Measurements from ENCODE around the gene OTUB1. TPM values are rescaled to one million over a fixed set of nuclear protein-coding genes. Genes with fewer than 3 reads are reported as not detected.
"Not testable (repeated sequence)": the region's sequence is repeated elsewhere in the genome, so short reads cannot be mapped to it uniquely, and the experiment has no call there.

The OTUB1 gene
- total RNA-seq, 1 experiment from 2014 or later = 119 TPM

GRCh38 chr11:63958008-63958407, 28.2 kb upstream of the OTUB1 start:
- Histone ChIP-seq H3F3A (ENCODE audit: insufficient read depth, low read depth) (no peaks in the 10 kb centered on the region; the same call in 1 of the 2 replicates), H3K27me3 (ENCODE audit: insufficient read depth, low read depth) (no peaks in the 10 kb centered on the region), H4K20me1 (ENCODE audit: insufficient read depth) (peaks cover 10% of the 10 kb centered on the region; the same call in 1 of the 2 replicates), H3K4me2 (no peak overlapping the region), H3K9me2 (ENCODE audit: insufficient read depth) (no peaks in the 10 kb centered on the region), H3K36me3 (ENCODE audit: low read depth) (no peaks in the 10 kb centered on the region; the same call in 1 of the 2 replicates), H2AFZ (no peak overlapping the region), H3K27ac (no peak overlapping the region), H3K4me3 (no peak overlapping the region), H3K9me3 (ENCODE audit: insufficient read depth, low read depth) (no peaks in the 10 kb centered on the region), H3K79me2 (ENCODE audit: low read depth) (no peaks in the 10 kb centered on the region), H3K4me1 (replicated peaks; ENCODE audit: insufficient read depth) (no peaks in the 10 kb centered on the region)
- intact Hi-C loops (cut with micrococcal nuclease; ENCODE audit: unreplicated experiment) = no loop called here
- no peak for DNase-seq
- BruUV-seq (replicated peaks) = no TSS peak
- CTCF ChIA-PET = no interaction called here
- POLR2A ChIA-PET (ENCODE audit: unreplicated experiment) = no interaction called here
- TF ChIP-seq EZH2 (IDR thresholded peaks at IDR 0.05; ENCODE audit: low read depth) (no peak), CTCF (conservative IDR thresholded peaks at IDR 0.05) (no peak)

GRCh38 chr11:63961608-63962412, 24.4 kb upstream of the OTUB1 start:
- TF ChIP-seq CTCF (conservative IDR thresholded peaks at IDR 0.05) = no peak
- no peak for TF ChIP-seq EZH2 (IDR thresholded peaks at IDR 0.05; ENCODE audit: low read depth)
- Histone ChIP-seq H4K20me1 (ENCODE audit: insufficient read depth) (0 out of 2 replicates have a peak, but pooled peaks cover 7% of the 10 kb centered on the region), H3K27ac (no peak overlapping the region), H3K4me3 (no peak overlapping the region), H3K4me1 (replicated peaks; ENCODE audit: insufficient read depth) (no peaks in the 10 kb centered on the region), H3K27me3 (ENCODE audit: insufficient read depth, low read depth) (no peaks in the 10 kb centered on the region), H3K9me3 (ENCODE audit: insufficient read depth, low read depth) (no peaks in the 10 kb centered on the region), H3K79me2 (ENCODE audit: low read depth) (no peaks in the 10 kb centered on the region), H3K9me2 (ENCODE audit: insufficient read depth) (no peaks in the 10 kb centered on the region), H3K36me3 (ENCODE audit: low read depth) (no peaks in the 10 kb centered on the region), H2AFZ (no peak overlapping the region), H3K4me2 (no peak overlapping the region), H3F3A (ENCODE audit: insufficient read depth, low read depth) (peaks cover 13% of the 10 kb centered on the region; the same call in 1 of the 2 replicates)
- no TSS peak for BruUV-seq (replicated peaks)
- CTCF ChIA-PET = interaction anchor here (0.6 to 0.7 kb wide), 2 partner anchors 123 to 124 kb away, joined by 6 to 7 read pairs; no protein-coding TSS in a partner anchor
- POLR2A ChIA-PET (ENCODE audit: unreplicated experiment) = no interaction called here
- no peak for DNase-seq
- intact Hi-C loops (cut with micrococcal nuclease; ENCODE audit: unreplicated experiment) = no loop called here

GRCh38 chr11:63963895-63964294, 22.3 kb upstream of the OTUB1 start:
- H3K36me3 ChIP-seq (ENCODE audit: low read depth); BruUV-seq (replicated peaks); H2AFZ ChIP-seq; CTCF ChIA-PET; H3K4me1 ChIP-seq (replicated peaks; ENCODE audit: insufficient read depth); H3K4me2 ChIP-seq; H3K79me2 ChIP-seq (ENCODE audit: low read depth); H3K27me3 ChIP-seq (ENCODE audit: insufficient read depth, low read depth); H3K4me3 ChIP-seq; H3K9me3 ChIP-seq (ENCODE audit: insufficient read depth, low read depth); POLR2A ChIA-PET (ENCODE audit: unreplicated experiment); H4K20me1 ChIP-seq (ENCODE audit: insufficient read depth); H3K27ac ChIP-seq; DNase-seq; intact Hi-C loops (cut with micrococcal nuclease; ENCODE audit: unreplicated experiment); H3K9me2 ChIP-seq (ENCODE audit: insufficient read depth): not testable (repeated sequence)
- peaks cover 13% of the 10 kb centered on the region; the same call in 1 of the 2 replicates for H3F3A ChIP-seq (ENCODE audit: insufficient read depth, low read depth)
